HCT116 (cell line): ENCODE results near the gene DOCK7. TPM values are rescaled to one million over a fixed set of nuclear protein-coding genes. Genes with fewer than 3 reads are reported as not detected.
"Not testable (repeated sequence)": the region's sequence is repeated elsewhere in the genome, so short reads cannot be mapped to it uniquely, and the experiment has no call there.

Source experiments
- ATAC-seq: fragments of 200-7000 bp; cut with Tn5 transposase; 2 replicates; pipeline ENCODE4 v1.9.1; 2020; ENCODE audit warnings: mild to moderate bottlenecking, moderate library complexity
- BruUV-seq: library from RNA; stranded (reverse); fragments of 400-500 nt; replicated peaks from 2 replicates; lab custom pipeline; 2021; lab: Mats Ljungman, UMichigan
- CTCF ChIA-PET: fragments of 300-600 bp; sonication (Branson Sonifier 250); formaldehyde crosslinking; loops from one replicate; lab custom pipeline; 2021; ENCODE audit warnings: antibody characterized with exemption; lab: Charles Lee
- POLR2A ChIA-PET: fragments of 300-600, 350-600 bp; sonication (Branson Sonifier 250); formaldehyde crosslinking; loops from one replicate; lab custom pipeline; 2021; ENCODE audit warnings: antibody characterized with exemption; lab: Charles Lee
- RAD21 ChIA-PET, 2 experiments: fragments of 300-600 bp; sonication (Branson Sonifier 250); formaldehyde crosslinking; loops; one replicate each; lab custom pipeline; 2023; ENCODE audit warnings: low total read pairs in 2 of 2; ENCODE audit not compliant: uncharacterized antibody in 2 of 2, unreplicated experiment in 2 of 2, low non-redundant PET in 1 of 2; lab: Charles Lee
- DNase-seq: peaks from one replicate; pipeline ENCODE4 v3.0.0-alpha.2; 2010; ENCODE audit warnings: low read depth, low spot score
- H2AFZ ChIP-seq: fragments of 200-600 bp; shearing (Covaris generic), sonication (generic); 2 replicates; pipeline ENCODE4 v1.6.1; 2017; ENCODE audit warnings: low read depth, mixed run types, mixed read lengths, antibody characterized with exemption, low read length; ENCODE audit not compliant: poor library complexity, severe bottlenecking
- H3K27ac ChIP-seq: 2 replicates; pipeline ENCODE4 v1.5.1; 2012; ENCODE audit warnings: low read depth, low read length
- H3K27me3 ChIP-seq: fragments of 200-600 bp; sonication (generic); 2 replicates; pipeline ENCODE4 v1.6.1; 2016; ENCODE audit warnings: mixed run types, low read length, mixed read lengths; ENCODE audit not compliant: insufficient read depth
- H3K36me3 ChIP-seq, 2 experiments: fragments of 200-500 bp in 1 of 2; fragments of 200-600 bp in 1 of 2; sonication (Bioruptor generic) in 1 of 2; sonication (generic) in 1 of 2; 2 replicates each; pipeline versions ENCODE4 v1.5.1 to v1.6.1; 2014 to 2016; ENCODE audit warnings: low read length in 2 of 2, inconsistent platforms in 1 of 2, mixed read lengths in 1 of 2, mixed run types in 1 of 2; ENCODE audit not compliant: insufficient read depth in 2 of 2, control insufficient read depth in 1 of 2
- H3K4me1 ChIP-seq, 2 experiments: fragments of 200-600 bp in 1 of 2; sonication (generic) in 1 of 2; 2 replicates each; pipeline versions ENCODE4 v1.5.1 to v1.6.1; 2012 to 2017; ENCODE audit warnings: low read length in 2 of 2, inconsistent platforms in 1 of 2, mild to moderate bottlenecking in 1 of 2, mixed read lengths in 1 of 2, mixed run types in 1 of 2, moderate library complexity in 1 of 2; ENCODE audit not compliant: insufficient read depth in 2 of 2, control insufficient read depth in 1 of 2
- H3K4me2 ChIP-seq: fragments of 200-600 bp; sonication (generic); 2 replicates; pipeline ENCODE4 v1.6.1; 2017; ENCODE audit warnings: mixed run types, low read length, mixed read lengths
- H3K4me3 ChIP-seq, 2 experiments: fragments of 200-600 bp in 1 of 2; sonication (generic) in 1 of 2; replicated peaks in 1 of 2; 2 replicates each; pipeline ENCODE4 v1.5.1; 2011 to 2016; ENCODE audit warnings: low read length in 2 of 2, control low read depth in 1 of 2, low read depth in 1 of 2, mild to moderate bottlenecking in 1 of 2, mixed read lengths in 1 of 2, mixed run types in 1 of 2
- H3K79me2 ChIP-seq: fragments of 200-600 bp; sonication (generic); 2 replicates; pipeline ENCODE4 v1.6.1; 2017; ENCODE audit warnings: mild to moderate bottlenecking, mixed run types, low read length, moderate library complexity, mixed read lengths; ENCODE audit not compliant: insufficient read depth
- H3K9ac ChIP-seq: fragments of 200-600 bp; sonication (generic); 2 replicates; pipeline ENCODE4 v1.6.1; 2016; ENCODE audit warnings: low read length, mixed read lengths
- H3K9me2 ChIP-seq: fragments of 200-600 bp; sonication (generic), shearing (Covaris generic); 2 replicates; pipeline ENCODE4 v1.6.1; 2017; ENCODE audit warnings: mixed run types, mild to moderate bottlenecking, moderate library complexity; ENCODE audit not compliant: insufficient read depth
- H3K9me3 ChIP-seq, 2 experiments: fragments of 200-500 bp in 1 of 2; fragments of 200-600 bp in 1 of 2; sonication (Bioruptor generic) in 1 of 2; sonication (generic) in 1 of 2; 2 replicates each; pipeline ENCODE4 v1.6.1; 2014 to 2017; ENCODE audit warnings: low read length in 2 of 2, mixed read lengths in 2 of 2, inconsistent platforms in 1 of 2, low read depth in 1 of 2, mild to moderate bottlenecking in 1 of 2, mixed run types in 1 of 2, moderate library complexity in 1 of 2; ENCODE audit not compliant: control insufficient read depth in 1 of 2, insufficient read depth in 1 of 2
- H4K20me1 ChIP-seq: fragments of 200-600 bp; sonication (generic), shearing (Covaris generic); 2 replicates; pipeline ENCODE4 v1.6.1; 2017; ENCODE audit warnings: mixed run types, mild to moderate bottlenecking, moderate library complexity; ENCODE audit not compliant: insufficient read depth
- CEBPB ChIP-seq: IDR thresholded peaks from 2 replicates; pipeline ENCODE4 v1.6.1; 2012; ENCODE audit warnings: low read depth
- CTCF ChIP-seq, 3 experiments: fragments of 200-600 bp in 1 of 3; sonication (generic) in 1 of 3; IDR thresholded peaks in 2 of 3; conservative IDR thresholded peaks in 1 of 3; 2 replicates each; pipeline ENCODE4 v1.5.1; 2012 to 2017; ENCODE audit warnings: low read depth in 2 of 3, low read length in 2 of 3, antibody characterized with exemption in 1 of 3, borderline replicate concordance in 1 of 3, control low read depth in 1 of 3, mild to moderate bottlenecking in 1 of 3, mixed read lengths in 1 of 3, mixed run types in 1 of 3, moderate library complexity in 1 of 3; ENCODE audit not compliant: insufficient read depth in 1 of 3
- EGR1 ChIP-seq: IDR thresholded peaks from 2 replicates; pipeline ENCODE4 v1.6.1; 2012; ENCODE audit warnings: low read depth
- FOSL1 ChIP-seq: IDR thresholded peaks from 2 replicates; pipeline ENCODE4 v1.6.1; 2012; ENCODE audit warnings: low read depth
- JUND ChIP-seq: IDR thresholded peaks from 2 replicates; pipeline ENCODE4 v1.6.1; 2012
- SIN3A ChIP-seq: IDR thresholded peaks from 2 replicates; pipeline ENCODE4 v1.6.1; 2012; ENCODE audit warnings: low read depth
- TCF7L2 ChIP-seq: IDR thresholded peaks from 2 replicates; pipeline ENCODE4 v1.7.0; 2011; ENCODE audit warnings: borderline replicate concordance, inconsistent platforms; ENCODE audit not compliant: insufficient read depth, insufficient read length; ENCODE audit errors: extremely low read depth
- ZFX ChIP-seq: fragments of 450-650 bp; IDR thresholded peaks from 2 replicates; pipeline ENCODE4 v1.6.1; 2017
- ZNF274 ChIP-seq: fragments of 200-500 bp; sonication (Bioruptor generic); IDR thresholded peaks from 2 replicates; pipeline ENCODE4 v1.6.1; 2014; ENCODE audit warnings: mild to moderate bottlenecking, low read depth, low read length, inconsistent platforms
- intact Hi-C: fragments of 100-400 bp; cut with micrococcal nuclease; formaldehyde crosslinking; loops from 2 replicates; pipeline ENCODE4 v1.10.0; 2022
- total RNA-seq: library from RNA; stranded (reverse); gene quantifications from one replicate; pipeline ENCODE4 v1.2.1, GENCODE V29; 2021; ENCODE audit not compliant: unreplicated experiment
- TF ChIP-seq, protein P1 (sequence below): IDR thresholded peaks from 2 replicates; pipeline ENCODE4 v1.6.1; 2011; ENCODE audit warnings: mild to moderate bottlenecking, low read length, moderate library complexity; ENCODE audit not compliant: insufficient replicate concordance; ENCODE audit errors: extremely low read depth

DOCK7 gene
- total RNA-seq, 1 experiment from 2014 or later = 49.0 TPM

- TF ChIP-seq, protein P1, sequence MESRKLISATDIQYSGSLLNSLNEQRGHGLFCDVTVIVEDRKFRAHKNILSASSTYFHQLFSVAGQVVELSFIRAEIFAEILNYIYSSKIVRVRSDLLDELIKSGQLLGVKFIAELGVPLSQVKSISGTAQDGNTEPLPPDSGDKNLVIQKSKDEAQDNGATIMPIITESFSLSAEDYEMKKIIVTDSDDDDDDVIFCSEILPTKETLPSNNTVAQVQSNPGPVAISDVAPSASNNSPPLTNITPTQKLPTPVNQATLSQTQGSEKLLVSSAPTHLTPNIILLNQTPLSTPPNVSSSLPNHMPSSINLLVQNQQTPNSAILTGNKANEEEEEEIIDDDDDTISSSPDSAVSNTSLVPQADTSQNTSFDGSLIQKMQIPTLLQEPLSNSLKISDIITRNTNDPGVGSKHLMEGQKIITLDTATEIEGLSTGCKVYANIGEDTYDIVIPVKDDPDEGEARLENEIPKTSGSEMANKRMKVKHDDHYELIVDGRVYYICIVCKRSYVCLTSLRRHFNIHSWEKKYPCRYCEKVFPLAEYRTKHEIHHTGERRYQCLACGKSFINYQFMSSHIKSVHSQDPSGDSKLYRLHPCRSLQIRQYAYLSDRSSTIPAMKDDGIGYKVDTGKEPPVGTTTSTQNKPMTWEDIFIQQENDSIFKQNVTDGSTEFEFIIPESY = no peak
- no peak for TF ChIP-seq ZFX
Observed at GRCh38 chr1:62722796-62723195, 34.6 kb upstream of the DOCK7 start (continued).

GRCh38 chr1:62720946-62721554 lies 32.9 kb upstream of the DOCK7 start:
- H3K79me2 ChIP-seq = no peaks in the 10 kb centered on the region
- no peak overlapping the region for H3K9ac ChIP-seq
- no peaks in the 10 kb centered on the region for H4K20me1 ChIP-seq
- ChIA-PET POLR2A (no interaction called here), RAD21 (no interaction called here)
- no peak overlapping the region for H3K4me2 ChIP-seq
- no peaks in the 10 kb centered on the region for H3K9me2 ChIP-seq
- H3K36me3 ChIP-seq = no peaks in the 10 kb centered on the region
- H3K4me1 ChIP-seq = no peaks in the 10 kb centered on the region
- DNase-seq (no peak), ATAC-seq (no peak)
- intact Hi-C loops = no loop called here
- BruUV-seq = no TSS peak
- TF ChIP-seq JUND (no peak), FOSL1 (no peak), CEBPB (no peak), CTCF (IDR thresholded peaks at IDR 0.05 in 2 of 3, conservative IDR thresholded peaks at IDR 0.05 in 1 of 3; ENCODE audit: borderline replicate concordance in 1 of 3, insufficient read depth in 1 of 3, low read depth in 2 of 3, low read length in 2 of 3) (no peak), TCF7L2 (no peak), EGR1 (no peak), SIN3A (no peak), ZNF274 (no peak)
- TF ChIP-seq, all 23 proteins: peak for 0
- CTCF ChIA-PET = no interaction called here
- Histone ChIP-seq H2AFZ (no peak overlapping the region), H3K4me3 (no peak overlapping the region), H3K9me3 (no peaks in the 10 kb centered on the region), H3K27me3 (no peaks in the 10 kb centered on the region), H3K27ac (no peak overlapping the region)

DNA sequence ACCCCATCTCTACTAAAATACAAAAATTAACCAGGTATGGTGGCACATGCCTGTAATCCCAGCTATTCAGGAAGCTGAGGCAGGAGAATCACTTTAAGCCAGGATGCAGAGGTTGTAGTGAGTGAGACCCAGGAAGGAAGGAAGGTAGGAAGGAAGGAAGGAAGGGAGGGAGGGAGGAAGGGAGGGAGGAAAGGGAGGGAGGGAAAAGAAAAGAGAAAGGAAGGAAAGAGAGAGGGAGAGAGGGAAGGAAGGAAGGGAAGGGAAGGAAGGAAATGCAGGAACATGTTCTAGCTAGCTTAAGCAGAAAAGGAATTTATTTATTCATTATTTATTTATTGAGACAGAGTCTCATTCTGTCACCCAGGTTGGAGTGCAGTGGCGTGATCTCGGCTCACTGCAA lies 30.2 kb upstream of the DOCK7 start:
- RAD21 ChIA-PET, H3K36me3 ChIP-seq, H3K9me3 ChIP-seq, H3K27me3 ChIP-seq, H3K9me2 ChIP-seq, intact Hi-C loops, H3K27ac ChIP-seq, CTCF ChIA-PET, ATAC-seq, POLR2A ChIA-PET, H2AFZ ChIP-seq, H4K20me1 ChIP-seq, BruUV-seq, H3K4me3 ChIP-seq, H3K4me1 ChIP-seq, H3K79me2 ChIP-seq, DNase-seq, H3K4me2 ChIP-seq, H3K9ac ChIP-seq: not testable (repeated sequence)
